22Rv1 (cell line): ENCODE results near the gene XPR1.
"Not testable (repeated sequence)": the region's sequence is repeated elsewhere in the genome, so short reads cannot be mapped to it uniquely, and the experiment has no call there.

Experiments
- H3K27ac ChIP-seq: fragments of 450-650 bp; 2 replicates; pipeline ENCODE4 v1.5.1; 2017
- CTCF ChIP-seq: fragments of 450-650 bp; IDR thresholded peaks from 2 replicates; pipeline ENCODE4 v1.5.1; 2017; ENCODE audit warnings: mild to moderate bottlenecking
- ZFX ChIP-seq: fragments of 450-650 bp; IDR thresholded peaks from 2 replicates; pipeline ENCODE4 v1.6.1; 2017; ENCODE audit warnings: antibody characterized with exemption, borderline replicate concordance

The XPR1 gene

GRCh38 chr1:180851995-180852887, 220.4 kb downstream of the XPR1 start:
- no peak overlapping the region for H3K27ac ChIP-seq
- TF ChIP-seq CTCF (no peak), ZFX (no peak)

GRCh38 chr1:180854001-180854400, 222.2 kb downstream of the XPR1 start:
- TF ChIP-seq ZFX, result no peak
- no peak for TF ChIP-seq CTCF

GRCh38 chr1:180854456-180854855, 222.6 kb downstream of the XPR1 start:
- no peak overlapping the region for H3K27ac ChIP-seq
- TF ChIP-seq ZFX, result no peak
- TF ChIP-seq CTCF, result no peak

More at GRCh38 chr1:180854001-180854400, 222.2 kb downstream of the XPR1 start:
- H3K27ac ChIP-seq, result no peak overlapping the region

- not testable (repeated sequence) for H3K27ac ChIP-seq
Measured at GRCh38 chr1:180857947-180858725, 226.3 kb downstream of the XPR1 start.

GRCh38 chr1:180859306-180859705, 227.5 kb downstream of the XPR1 start:
- H3K27ac ChIP-seq, result no peak overlapping the region
- no peak for TF ChIP-seq CTCF
- no peak for TF ChIP-seq ZFX

GRCh38 chr1:180860535-180860934, 228.7 kb downstream of the XPR1 start:
- TF ChIP-seq CTCF (no peak), ZFX (no peak)
- H3K27ac ChIP-seq, result no peak overlapping the region

- TF ChIP-seq CTCF, result no peak
- TF ChIP-seq ZFX, result no peak
- no peak overlapping the region for H3K27ac ChIP-seq
Measured at GRCh38 chr1:180862305-180862704, 230.5 kb downstream of the XPR1 start.
